ELF-1 (cell line): ENCODE results near the gene TCAF2.
"Not testable (repeated sequence)": the region's sequence is repeated elsewhere in the genome, so short reads cannot be mapped to it uniquely, and the experiment has no call there.

Experiments used
- DNase-seq: peaks from one replicate; pipeline ENCODE4 v3.0.0-alpha.2; 2016; ENCODE audit warnings: low read depth, low spot score

Gene TCAF2

GRCh38 chr7:143620646-143621045, at the start of gene TCAF2:
Gene TCAF2, plus strand, starts transcription at chr7:143620974.
- not testable (repeated sequence) for DNase-seq

GRCh38 chr7:143571501-143571900, 49.3 kb upstream of the TCAF2 start, which contains the start of gene CTAGE15:
Gene CTAGE15, plus strand, starts transcription at chr7:143571801. Its CDS starts 17 bp downstream, at chr7:143571818.
- not testable (repeated sequence) for DNase-seq

- not testable (repeated sequence) for DNase-seq
Observed at GRCh38 chr7:143588183-143588582, 32.6 kb upstream of the TCAF2 start.

GRCh38 chr7:143589897-143590296, 30.9 kb upstream of the TCAF2 start:
- DNase-seq: not testable (repeated sequence)

- not testable (repeated sequence) for DNase-seq
Observed at GRCh38 chr7:143598086-143598485, 22.7 kb upstream of the TCAF2 start.

GRCh38 chr7:143603549-143603948, 17.2 kb upstream of the TCAF2 start:
- not testable (repeated sequence) for DNase-seq

GRCh38 chr7:143606088-143606487, 14.7 kb upstream of the TCAF2 start:
- DNase-seq: not testable (repeated sequence)

- DNase-seq: not testable (repeated sequence)
Observed at GRCh38 chr7:143615545-143615944, 5.2 kb upstream of the TCAF2 start.

- DNase-seq: not testable (repeated sequence)
Observed at GRCh38 chr7:143617204-143617603, 3.6 kb upstream of the TCAF2 start.

- DNase-seq: not testable (repeated sequence)
Observed at GRCh38 chr7:143620058-143620457, 716 bp upstream of the TCAF2 start.

- DNase-seq: not testable (repeated sequence)
Observed at GRCh38 chr7:143621175-143621574, 401 bp downstream of the TCAF2 start.

- DNase-seq: not testable (repeated sequence)
Observed at GRCh38 chr7:143622130-143622529, 1.4 kb downstream of the TCAF2 start.

- not testable (repeated sequence) for DNase-seq
Observed at GRCh38 chr7:143630653-143631052, 9.9 kb downstream of the TCAF2 start.

- not testable (repeated sequence) for DNase-seq
Observed at GRCh38 chr7:143632506-143632905, 11.7 kb downstream of the TCAF2 start.

GRCh38 chr7:143633013-143633618, 12.3 kb downstream of the TCAF2 start:
- not testable (repeated sequence) for DNase-seq

GRCh38 chr7:143635364-143636240, 14.8 kb downstream of the TCAF2 start:
- not testable (repeated sequence) for DNase-seq

- not testable (repeated sequence) for DNase-seq
Observed at GRCh38 chr7:143639372-143639771, 18.6 kb downstream of the TCAF2 start.

GRCh38 chr7:143640528-143641189, 19.9 kb downstream of the TCAF2 start:
- not testable (repeated sequence) for DNase-seq

- DNase-seq: not testable (repeated sequence)
Observed at GRCh38 chr7:143646598-143646997, 25.8 kb downstream of the TCAF2 start.

- DNase-seq: not testable (repeated sequence)
Observed at GRCh38 chr7:143649902-143650301, 29.1 kb downstream of the TCAF2 start.

GRCh38 chr7:143650447-143650846, 29.7 kb downstream of the TCAF2 start:
- DNase-seq: not testable (repeated sequence)
